Panc1 (cell line): ENCODE measurements around the gene CHN1.

Experiments
- CTCF ChIP-seq: fragments of 450-650 bp; IDR thresholded peaks from 2 replicates; pipeline ENCODE4 v1.5.1; 2017; ENCODE audit warnings: mild to moderate bottlenecking
- POLR2AphosphoS5 ChIP-seq: IDR thresholded peaks from 2 replicates; pipeline ENCODE4 v1.6.1; 2012; ENCODE audit warnings: mild to moderate bottlenecking, low read depth, low read length, moderate library complexity
- SIN3A ChIP-seq: IDR thresholded peaks from 2 replicates; pipeline ENCODE4 v1.6.1; 2012; ENCODE audit warnings: low read depth, mild to moderate bottlenecking, low read length, moderate library complexity, borderline replicate concordance; ENCODE audit not compliant: insufficient read depth

- TF ChIP-seq CTCF (no peak), SIN3A (no peak), POLR2AphosphoS5 (no peak)
These were observed 35.1 kb downstream of the CHN1 start for GRCh38 chr2:174970092-174970491.
